Psoas muscle (tissue), 8 donors: ENCODE measurements around the gene DLK1. TPM values are rescaled to one million over a fixed set of nuclear protein-coding genes. Genes with fewer than 3 reads are reported as not detected.

ENCODE experiments used
- ATAC-seq, 4 donors: fragments of 200-7000 bp; cut with Tn5 transposase; one replicate each; pipeline ENCODE4 v1.9.1; 2020; ENCODE audit warnings: moderate library complexity in 3 of 4, mild to moderate bottlenecking in 2 of 4
- DNase-seq, 2 donors: peaks; one replicate each; pipeline ENCODE4 v3.0.0-alpha.2; 2020
- H3K27ac ChIP-seq: fragments of 200-600 bp; one replicate; pipeline ENCODE4 v1.8.0; 2022
- H3K27me3 ChIP-seq, 3 donors: fragments of 200-600 bp in 1 of 3; one replicate each; pipeline versions ENCODE4 v1.6.1 to v1.8.0; 2013 to 2022; ENCODE audit warnings: low read length in 2 of 3, mild to moderate bottlenecking in 2 of 3, moderate library complexity in 1 of 3; ENCODE audit not compliant: insufficient read depth in 3 of 3
- H3K36me3 ChIP-seq, 2 donors: fragments of 200-600 bp in 1 of 2; one replicate each; pipeline versions ENCODE4 v1.6.1 to v1.8.0; 2013 to 2022; ENCODE audit warnings: low read depth in 1 of 2, mild to moderate bottlenecking in 1 of 2, moderate library complexity in 1 of 2; ENCODE audit not compliant: insufficient read depth in 1 of 2
- H3K4me1 ChIP-seq: fragments of 200-600 bp; one replicate; pipeline ENCODE4 v1.8.0; 2022
- H3K4me3 ChIP-seq: fragments of 200-600 bp; one replicate; pipeline ENCODE4 v1.8.0; 2022; ENCODE audit warnings: mild to moderate bottlenecking
- H3K9me3 ChIP-seq: fragments of 200-600 bp; one replicate; pipeline ENCODE4 v1.8.0; 2022
- CTCF ChIP-seq: fragments of 200-600 bp; IDR thresholded peaks from one replicate; pipeline ENCODE4 v1.8.0; 2022; ENCODE audit warnings: antibody characterized with exemption
- WGBS, 3 donors: extraction: QIAGEN DNeasy Blood & Tissue Kit; methylation state at CpG; one replicate each; pipeline versions ENCODE4 v1.1.6 to v1.1.7; 2013; 5-methylcytosine and 5-hydroxymethylcytosine counted together
- intact Hi-C, 2 donors: fragments of 100-400 bp; cut with DNase I; formaldehyde crosslinking; loops; one replicate each; pipeline versions ENCODE4 v1.11.0 to v1.14.2; 2022
- polyA plus RNA-seq, 3 donors: library from polyadenylated mRNA; stranded (reverse); fragments of 200-250 nt; gene quantifications; one replicate each; pipeline ENCODE4 v1.2.3, GENCODE V29; 2013
- total RNA-seq, 4 donors: library from RNA; stranded (reverse); fragmentation: NEBNext Ultra II Directional in 2 of 4; extraction: Animal tissue kit (Norgen Biotek cat#: 25700) in 2 of 4; gene quantifications; one replicate each; pipeline versions ENCODE4 v1.2.1 to v1.2.4, GENCODE V29; 2021 to 2023
- donor health status: healthy with polysubstance abuse.
- donor health status: DM: no; HTN: no; CAD: no; lungs with moderate emphysema.
- donor health status: Bipolar disorder and iron deficiency.
- donor health status: healthy.
- donor health status: DM: yes; HTN: yes; CAD: no.
- donor health status: DM: no; HTN: no; CAD: no.
- donor health status: DM: no; HTN: no; CAD: no.
- donor health status: DM: yes; HTN: yes; CAD: no.

DLK1 gene
- total and polyA plus RNA-seq, 7 donors, result 2.6 to 39.9 (median 12.1) TPM

GRCh38 chr14:100691395-100692056 lies 35.2 kb upstream of the DLK1 start:
- H3K27ac ChIP-seq, result no peak overlapping the region
- H3K36me3 ChIP-seq, result no peaks in the 10 kb centered on the region
- no peak overlapping the region for H3K4me3 ChIP-seq
- H3K4me1 ChIP-seq, result no peaks in the 10 kb centered on the region
- intact Hi-C loops, result no loop called here
- DNase-seq (no peak), ATAC-seq (no peak)
- peaks cover 0 to 38% (median 5%) of the 10 kb centered on the region in 3 donors for H3K27me3 ChIP-seq
- 41 to 56% (median 53%) methylated on average over 29 of the region's 29 CpGs for WGBS, 3 donors
- TF ChIP-seq CTCF, result no peak
- H3K9me3 ChIP-seq, result no peaks in the 10 kb centered on the region

GRCh38 chr14:100692256-100692655 lies 34.4 kb upstream of the DLK1 start:
- peaks cover 0 to 38% (median 5%) of the 10 kb centered on the region in 3 donors for H3K27me3 ChIP-seq
- WGBS, 3 donors, result 65 to 81% (median 75%) methylated on average over 6 of the region's 6 CpGs
- DNase-seq, result no peak
- intact Hi-C loops, result no loop called here
- ATAC-seq, result no peak
- TF ChIP-seq CTCF, result no peak
- H3K27ac ChIP-seq, result no peak overlapping the region
- H3K36me3 ChIP-seq, result no peaks in the 10 kb centered on the region
- H3K4me1 ChIP-seq, result no peaks in the 10 kb centered on the region
- no peak overlapping the region for H3K4me3 ChIP-seq
- H3K9me3 ChIP-seq, result no peaks in the 10 kb centered on the region

GRCh38 chr14:100692859-100693558 lies 33.7 kb upstream of the DLK1 start:
- intact Hi-C loops, result no loop called here
- TF ChIP-seq CTCF, result no peak
- DNase-seq (no peak), ATAC-seq (peak in 2 of 4 donors; percentile 34 to 50)
- Histone ChIP-seq H3K36me3 (no peaks in the 10 kb centered on the region), H3K9me3 (no peaks in the 10 kb centered on the region), H3K4me1 (no peaks in the 10 kb centered on the region), H3K27me3 (peaks cover 0 to 38% (median 5%) of the 10 kb centered on the region in 3 donors), H3K4me3 (no peak overlapping the region), H3K27ac (no peak overlapping the region)
- 63 to 79% (median 68%) methylated on average over 27 of the region's 27 CpGs for WGBS, 3 donors

GRCh38 chr14:100693877-100694578 lies 32.7 kb upstream of the DLK1 start:
- no peaks in the 10 kb centered on the region for H3K9me3 ChIP-seq
- peaks cover 0 to 40% (median 7%) of the 10 kb centered on the region in 3 donors for H3K27me3 ChIP-seq
- H3K36me3 ChIP-seq, result no peaks in the 10 kb centered on the region
- ATAC-seq (no peak), DNase-seq (no peak)
- H3K4me3 ChIP-seq, result no peak overlapping the region
- H3K4me1 ChIP-seq, result no peaks in the 10 kb centered on the region
- intact Hi-C loops, result no loop called here
- H3K27ac ChIP-seq, result no peak overlapping the region
- WGBS, 3 donors, result 88 to 95% (median 94%) methylated on average over 20 to 23 of the region's 23 CpGs
- no peak for TF ChIP-seq CTCF
